Neural progenitor cell (in vitro differentiated cells): ENCODE results near the gene GPR62. TPM values are rescaled to one million over a fixed set of nuclear protein-coding genes. Genes with fewer than 3 reads are reported as not detected.

Experiments used
- DNase-seq: peaks from one replicate; pipeline ENCODE4 v3.0.0-alpha.2; 2016; ENCODE audit warnings: low spot score
- H2AFZ ChIP-seq: fragments of 200-600 bp; sonication (generic); replicated peaks from 2 replicates; pipeline ENCODE4 v1.6.1; 2016; ENCODE audit warnings: antibody characterized with exemption
- H3F3A ChIP-seq: fragments of 200-600 bp; sonication (generic); 2 replicates; pipeline ENCODE4 v1.6.1; 2016; ENCODE audit warnings: antibody characterized with exemption, low read depth
- H3K27ac ChIP-seq: fragments of 200-600 bp; sonication (generic); 2 replicates; pipeline ENCODE4 v1.5.1; 2016; ENCODE audit warnings: mild to moderate bottlenecking
- H3K27me3 ChIP-seq: fragments of 200-600 bp; sonication (generic); 2 replicates; pipeline ENCODE4 v1.6.1; 2016; ENCODE audit warnings: mild to moderate bottlenecking, moderate library complexity
- H3K36me3 ChIP-seq: fragments of 200-600 bp; sonication (generic); 2 replicates; pipeline ENCODE4 v1.5.1; 2016
- H3K4me1 ChIP-seq: fragments of 200-600 bp; sonication (generic); 2 replicates; pipeline ENCODE4 v1.6.1; 2016; ENCODE audit warnings: mixed run types
- H3K4me2 ChIP-seq: fragments of 200-600 bp; sonication (generic); 2 replicates; pipeline ENCODE4 v1.6.1; 2016
- H3K4me3 ChIP-seq: fragments of 200-600 bp; sonication (generic); 2 replicates; pipeline ENCODE4 v1.5.1; 2016
- H3K79me2 ChIP-seq: fragments of 200-600 bp; sonication (generic); 2 replicates; pipeline ENCODE4 v1.6.1; 2016; ENCODE audit warnings: low read depth
- H3K9ac ChIP-seq: fragments of 200-600 bp; sonication (generic); 2 replicates; pipeline ENCODE4 v1.6.1; 2016
- H3K9me3 ChIP-seq: fragments of 200-600 bp; sonication (generic); 2 replicates; pipeline ENCODE4 v1.5.1; 2016; ENCODE audit warnings: low read depth
- H4K20me1 ChIP-seq: fragments of 200-600 bp; sonication (generic); 2 replicates; pipeline ENCODE4 v1.6.1; 2016; ENCODE audit warnings: low read depth
- H3K27ac Mint-ChIP-seq: 3 replicates; pipeline ENCODE4 v1.8.0; 2021; ENCODE audit warnings: mixed read lengths
- H3K27me3 Mint-ChIP-seq: 2 replicates; pipeline ENCODE4 v1.8.0; 2022; ENCODE audit warnings: low read depth, mild to moderate bottlenecking, inconsistent platforms, moderate library complexity, mixed read lengths; ENCODE audit not compliant: insufficient read depth
- H3K36me3 Mint-ChIP-seq: 3 replicates; pipeline ENCODE4 v1.8.0; 2021; ENCODE audit warnings: mixed read lengths
- H3K4me1 Mint-ChIP-seq: 3 replicates; pipeline ENCODE4 v1.8.0; 2021; ENCODE audit warnings: mixed read lengths
- H3K4me3 Mint-ChIP-seq: 3 replicates; pipeline ENCODE4 v1.8.0; 2021; ENCODE audit warnings: mild to moderate bottlenecking, moderate library complexity, mixed read lengths
- H3K9me3 Mint-ChIP-seq: 3 replicates; pipeline ENCODE4 v1.8.0; 2020; ENCODE audit warnings: mixed read lengths
- EZH2 ChIP-seq: fragments of 200-600 bp; sonication (generic); IDR thresholded peaks from 2 replicates; pipeline ENCODE4 v1.6.1; 2017; ENCODE audit warnings: antibody characterized with exemption, mild to moderate bottlenecking, moderate library complexity
- EZH2phosphoT487 ChIP-seq: fragments of 200-600 bp; sonication (generic); IDR thresholded peaks from 2 replicates; pipeline ENCODE4 v1.6.1; 2017; ENCODE audit warnings: antibody characterized with exemption
- total RNA-seq: library from RNA; depleted of rRNA; stranded (reverse); fragments of >200 nt; gene quantifications from 2 replicates; pipeline ENCODE4 v1.2.3, GENCODE V29; 2015; ENCODE audit warnings: low replicate concordance
- TF ChIP-seq, protein P1 (sequence below): fragments of 200-600 bp; sonication (generic); IDR thresholded peaks from 2 replicates; pipeline ENCODE4 v1.5.1; 2017; ENCODE audit warnings: antibody characterized with exemption, mild to moderate bottlenecking

GPR62 gene
- total RNA-seq, 1 donor from 2014 or later = 0.21 TPM

DNA sequence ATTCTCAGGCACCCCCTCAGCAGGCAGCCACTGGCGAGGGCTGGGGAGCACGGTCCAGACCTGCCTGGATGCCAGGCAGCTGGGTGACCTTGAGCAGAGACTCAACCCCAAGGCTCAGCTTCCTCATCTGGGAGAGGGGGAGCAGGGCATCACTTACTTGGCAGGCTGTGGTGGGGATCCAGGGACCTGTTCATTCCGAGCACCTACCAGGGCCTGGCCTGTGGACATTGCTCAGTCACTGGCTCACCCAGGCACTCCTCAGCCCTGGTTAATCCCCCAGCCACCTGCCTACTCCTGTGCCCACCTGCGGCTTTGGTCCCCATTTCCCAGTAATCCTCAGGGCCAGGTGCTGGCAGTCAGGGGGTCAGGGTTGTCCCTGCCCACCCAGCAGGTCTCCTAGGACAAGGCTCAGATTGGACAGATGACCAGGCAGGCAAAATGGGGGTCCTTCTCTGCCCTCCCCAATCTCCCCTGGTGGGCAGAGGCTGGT, 49.8 kb downstream of the GPR62 start:
- H3K27me3 ChIP-seq = no peaks in the 10 kb centered on the region
- no peak overlapping the region for H3K27ac ChIP-seq
- no peaks in the 10 kb centered on the region for H3K9me3 Mint-ChIP-seq
- no peaks in the 10 kb centered on the region for H3K36me3 Mint-ChIP-seq
- H3K27ac Mint-ChIP-seq = peak overlapping the region; percentile 66
- no peaks in the 10 kb centered on the region for H3K79me2 ChIP-seq
- peaks cover 61% of the 10 kb centered on the region for H3K4me1 Mint-ChIP-seq
- no peaks in the 10 kb centered on the region for H3K27me3 Mint-ChIP-seq
- H4K20me1 ChIP-seq = no peaks in the 10 kb centered on the region
- peak; percentile 29 for DNase-seq
- TF ChIP-seq EZH2phosphoT487 (no peak), EZH2 (no peak)
- TF ChIP-seq, protein P1, sequence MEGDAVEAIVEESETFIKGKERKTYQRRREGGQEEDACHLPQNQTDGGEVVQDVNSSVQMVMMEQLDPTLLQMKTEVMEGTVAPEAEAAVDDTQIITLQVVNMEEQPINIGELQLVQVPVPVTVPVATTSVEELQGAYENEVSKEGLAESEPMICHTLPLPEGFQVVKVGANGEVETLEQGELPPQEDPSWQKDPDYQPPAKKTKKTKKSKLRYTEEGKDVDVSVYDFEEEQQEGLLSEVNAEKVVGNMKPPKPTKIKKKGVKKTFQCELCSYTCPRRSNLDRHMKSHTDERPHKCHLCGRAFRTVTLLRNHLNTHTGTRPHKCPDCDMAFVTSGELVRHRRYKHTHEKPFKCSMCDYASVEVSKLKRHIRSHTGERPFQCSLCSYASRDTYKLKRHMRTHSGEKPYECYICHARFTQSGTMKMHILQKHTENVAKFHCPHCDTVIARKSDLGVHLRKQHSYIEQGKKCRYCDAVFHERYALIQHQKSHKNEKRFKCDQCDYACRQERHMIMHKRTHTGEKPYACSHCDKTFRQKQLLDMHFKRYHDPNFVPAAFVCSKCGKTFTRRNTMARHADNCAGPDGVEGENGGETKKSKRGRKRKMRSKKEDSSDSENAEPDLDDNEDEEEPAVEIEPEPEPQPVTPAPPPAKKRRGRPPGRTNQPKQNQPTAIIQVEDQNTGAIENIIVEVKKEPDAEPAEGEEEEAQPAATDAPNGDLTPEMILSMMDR = no peak
- peaks cover 47% of the 10 kb centered on the region for H3K4me1 ChIP-seq
- no peak overlapping the region for H2AFZ ChIP-seq
- peak overlapping the region; percentile 70 for H3K4me3 Mint-ChIP-seq
- no peaks in the 10 kb centered on the region for H3K36me3 ChIP-seq
- no peak overlapping the region for H3K4me3 ChIP-seq
- H3K9me3 ChIP-seq = no peaks in the 10 kb centered on the region
- H3F3A ChIP-seq = peaks cover 28% of the 10 kb centered on the region
- no peak overlapping the region for H3K9ac ChIP-seq
- H3K4me2 ChIP-seq = peak overlapping the region; percentile 72

DNA sequence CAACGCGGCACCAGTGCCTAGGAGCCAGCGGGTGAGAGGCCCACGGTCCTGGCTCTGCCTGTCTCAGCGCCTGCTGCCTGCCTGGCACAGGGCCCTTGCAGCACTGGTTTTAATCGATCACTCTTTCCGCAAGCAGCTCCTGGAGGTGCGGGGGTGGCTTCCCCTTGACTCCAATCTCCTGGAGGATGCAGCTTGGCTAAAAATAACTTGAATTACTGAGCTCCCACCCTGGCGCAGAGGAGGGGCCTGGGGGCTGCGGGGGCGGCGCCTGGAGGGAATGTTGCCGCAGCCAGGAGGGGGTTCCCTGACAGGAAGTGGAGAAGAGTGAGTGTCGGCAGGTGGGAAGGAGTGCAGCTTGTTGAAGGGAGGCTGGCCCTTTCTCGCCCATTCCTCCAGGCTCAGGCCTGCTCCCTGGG, 50.4 kb downstream of the GPR62 start:
- peak; percentile 57 for DNase-seq
- Mint-ChIP-seq H3K27me3 (no peaks in the 10 kb centered on the region), H3K4me1 (peaks cover 61% of the 10 kb centered on the region), H3K4me3 (peak overlapping the region; percentile 58), H3K27ac (peak overlapping the region; percentile 57), H3K36me3 (no peaks in the 10 kb centered on the region), H3K9me3 (no peaks in the 10 kb centered on the region)
- peaks cover 28% of the 10 kb centered on the region for H3F3A ChIP-seq
- H3K4me2 ChIP-seq = peak overlapping the region; percentile 72
- H3K36me3 ChIP-seq = no peaks in the 10 kb centered on the region
- TF ChIP-seq, protein P1 = no peak
- TF ChIP-seq EZH2phosphoT487 = no peak
- no peak for TF ChIP-seq EZH2
- no peaks in the 10 kb centered on the region for H3K27me3 ChIP-seq
- H2AFZ ChIP-seq = no peak overlapping the region
- H4K20me1 ChIP-seq = no peaks in the 10 kb centered on the region
- no peak overlapping the region for H3K9ac ChIP-seq
- H3K27ac ChIP-seq = no peak overlapping the region
- H3K4me3 ChIP-seq = no peak overlapping the region
- no peaks in the 10 kb centered on the region for H3K79me2 ChIP-seq
- H3K4me1 ChIP-seq = peaks cover 47% of the 10 kb centered on the region
- H3K9me3 ChIP-seq = no peaks in the 10 kb centered on the region

DNA sequence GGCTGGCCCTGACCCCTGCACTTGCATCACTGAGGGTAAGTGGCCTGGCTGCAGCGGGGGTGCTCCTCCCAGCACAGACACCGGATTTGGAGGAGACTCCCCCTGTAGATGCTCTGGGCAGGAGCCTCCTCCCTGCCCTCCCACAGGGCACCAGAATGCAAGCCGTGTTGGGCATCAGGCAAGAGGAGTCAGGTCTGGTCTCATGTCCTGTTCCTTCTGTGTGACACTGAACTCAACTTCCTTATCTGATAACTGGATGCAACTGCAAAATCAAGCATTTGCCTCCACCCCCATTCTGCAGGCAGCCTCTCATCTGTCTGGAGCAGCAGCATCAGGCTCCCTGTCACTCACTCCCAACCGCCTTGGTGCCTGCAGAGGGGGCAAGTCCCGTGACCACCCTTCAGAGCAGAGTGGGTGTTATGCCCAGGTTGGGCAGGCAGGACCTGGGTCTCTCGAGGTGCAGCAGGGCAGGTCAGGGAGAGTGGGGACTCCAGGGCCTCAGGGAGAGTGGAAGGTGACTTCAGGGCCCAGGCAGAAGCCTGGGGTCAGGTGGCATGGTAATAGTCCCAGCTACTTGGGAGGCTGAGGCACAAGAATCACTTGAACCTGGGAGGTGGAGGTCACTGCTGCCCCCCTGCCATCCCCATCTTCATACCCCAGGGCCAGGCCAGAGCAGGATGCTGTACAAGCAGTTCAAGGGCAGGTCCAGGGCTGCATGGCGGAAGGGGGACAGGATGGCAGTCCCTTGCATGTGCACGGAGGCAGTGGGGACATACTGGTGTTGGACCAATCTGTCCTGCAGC, 51.0 kb downstream of the GPR62 start:
- H3K27me3 ChIP-seq = no peaks in the 10 kb centered on the region
- DNase-seq = no peak
- peaks cover 61% of the 10 kb centered on the region for H3K4me1 Mint-ChIP-seq
- no peak overlapping the region for H3K27ac Mint-ChIP-seq
- H3K4me2 ChIP-seq = peak overlapping the region; percentile 72
- H3K4me3 ChIP-seq = no peak overlapping the region
- H3K9me3 ChIP-seq = no peaks in the 10 kb centered on the region
- H3K4me3 Mint-ChIP-seq = peak overlapping the region; percentile 58
- no peaks in the 10 kb centered on the region for H3K36me3 ChIP-seq
- no peaks in the 10 kb centered on the region for H3K9me3 Mint-ChIP-seq
- no peaks in the 10 kb centered on the region for H4K20me1 ChIP-seq
- H3K27me3 Mint-ChIP-seq = peaks cover 3% of the 10 kb centered on the region
- peaks cover 47% of the 10 kb centered on the region for H3K4me1 ChIP-seq
- TF ChIP-seq EZH2 (no peak), EZH2phosphoT487 (no peak)
- TF ChIP-seq, protein P1 = no peak
- no peak overlapping the region for H2AFZ ChIP-seq
- peaks cover 28% of the 10 kb centered on the region for H3F3A ChIP-seq
- H3K79me2 ChIP-seq = no peaks in the 10 kb centered on the region
- H3K36me3 Mint-ChIP-seq = no peaks in the 10 kb centered on the region
- H3K27ac ChIP-seq = no peak overlapping the region
- H3K9ac ChIP-seq = no peak overlapping the region
